Smooth muscle cell (in vitro differentiated cells): ENCODE results near the gene ATXN1. TPM values are rescaled to one million over a fixed set of nuclear protein-coding genes. Genes with fewer than 3 reads are reported as not detected.

Experiments used
- DNase-seq: peaks from one replicate; lab custom pipeline; 2025; ENCODE audit not compliant: unreplicated experiment; lab: John Stamatoyannopoulos, UW
- H2AFZ ChIP-seq: fragments of 200-600 bp; sonication (generic); 2 replicates; pipeline ENCODE4 v1.6.0; 2016; ENCODE audit warnings: antibody characterized with exemption, low read depth, mild to moderate bottlenecking
- H3F3A ChIP-seq: fragments of 200-600 bp; sonication (generic); 2 replicates; pipeline ENCODE4 v1.6.0; 2017; ENCODE audit warnings: antibody characterized with exemption, low read depth
- H3K27ac ChIP-seq: fragments of 200-600 bp; sonication (generic); 2 replicates; pipeline ENCODE4 v1.5.1; 2016; ENCODE audit warnings: low read depth, mild to moderate bottlenecking
- H3K27me3 ChIP-seq: fragments of 200-600 bp; sonication (generic); 2 replicates; pipeline ENCODE4 v1.6.1; 2016; ENCODE audit warnings: low read depth, mild to moderate bottlenecking
- H3K36me3 ChIP-seq: fragments of 200-600 bp; sonication (generic); 2 replicates; pipeline ENCODE4 v1.5.1; 2016; ENCODE audit warnings: low read depth
- H3K4me1 ChIP-seq: fragments of 200-600 bp; sonication (generic); 2 replicates; pipeline ENCODE4 v1.5.1; 2016; ENCODE audit warnings: low read depth
- H3K4me2 ChIP-seq: fragments of 200-600 bp; sonication (generic); 2 replicates; pipeline ENCODE4 v1.6.0; 2016; ENCODE audit warnings: mild to moderate bottlenecking
- H3K4me3 ChIP-seq: fragments of 200-600 bp; sonication (generic); 2 replicates; pipeline ENCODE4 v1.5.1; 2016; ENCODE audit warnings: mild to moderate bottlenecking
- H3K79me2 ChIP-seq: fragments of 200-600 bp; sonication (generic); 2 replicates; pipeline ENCODE4 v1.6.0; 2016; ENCODE audit warnings: low read depth, mild to moderate bottlenecking
- H3K9ac ChIP-seq: fragments of 200-600 bp; sonication (generic); 2 replicates; pipeline ENCODE4 v1.6.0; 2016; ENCODE audit warnings: low read depth
- H3K9me3 ChIP-seq: fragments of 200-600 bp; sonication (generic); replicated peaks from 2 replicates; pipeline ENCODE4 v1.5.1; 2016; ENCODE audit warnings: low read depth
- H4K20me1 ChIP-seq: fragments of 200-600 bp; sonication (generic); 2 replicates; pipeline ENCODE4 v1.6.0; 2016; ENCODE audit warnings: low read depth
- CTCF ChIP-seq: fragments of 200-600 bp; sonication (generic); IDR thresholded peaks from 2 replicates; pipeline ENCODE4 v1.5.1; 2017; ENCODE audit warnings: borderline replicate concordance, mild to moderate bottlenecking, antibody characterized with exemption; ENCODE audit not compliant: insufficient read depth, poor library complexity, severe bottlenecking
- WGBS: methylation state at CpG from one replicate; pipeline ENCODE4 v1.1.7; 2016; ENCODE audit warnings: low lambda C conversion rate; 5-methylcytosine and 5-hydroxymethylcytosine counted together
- polyA plus RNA-seq: library from polyadenylated mRNA; unstranded; fragments of >200 nt; fragmentation: Nextera tagmentation; extraction: Ambion mirVana; gene quantifications from 2 replicates; pipeline ENCODE4 v1.2.1, GENCODE V29; 2016
- total RNA-seq: library from RNA; depleted of rRNA; stranded (reverse); fragments of >200 nt; gene quantifications from 2 replicates; pipeline ENCODE4 v1.2.3, GENCODE V29; 2014

ATXN1 gene
- total and polyA plus RNA-seq, 2 experiments from 2014 or later, result 17.9 to 40.6 TPM

DNA sequence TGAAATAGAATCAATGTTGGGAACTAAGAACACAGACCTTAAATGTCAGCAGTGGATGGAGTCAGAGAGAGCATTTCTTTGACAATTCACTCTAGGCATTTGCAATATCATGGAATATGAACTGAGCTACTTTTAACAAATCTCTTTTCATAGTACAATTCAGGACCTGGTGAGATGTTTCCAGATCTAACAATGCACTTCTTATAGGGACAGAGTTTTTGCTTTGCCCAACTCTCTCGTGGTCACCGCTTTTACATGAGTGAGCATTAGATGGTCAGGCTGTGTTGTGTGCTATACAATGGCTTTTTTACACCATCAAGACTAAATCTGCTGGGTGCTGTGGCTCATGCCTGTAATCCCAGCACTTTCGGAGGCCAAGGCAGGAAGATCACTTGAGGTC lies 233.6 kb downstream of the ATXN1 start:
- Histone ChIP-seq H3K9me3 (no peaks in the 10 kb centered on the region), H3K27me3 (no peaks in the 10 kb centered on the region), H3K4me2 (no peak overlapping the region), H3F3A (peaks cover 18% of the 10 kb centered on the region), H3K27ac (no peak overlapping the region), H3K4me1 (no peaks in the 10 kb centered on the region), H2AFZ (no peak overlapping the region), H3K4me3 (no peak overlapping the region), H3K36me3 (no peaks in the 10 kb centered on the region), H3K79me2 (no peaks in the 10 kb centered on the region), H3K9ac (no peak overlapping the region), H4K20me1 (peaks cover 59% of the 10 kb centered on the region)
- WGBS, result 79% methylated on average over 3 of the region's 3 CpGs
- no peak for DNase-seq
- no peak for TF ChIP-seq CTCF

DNA sequence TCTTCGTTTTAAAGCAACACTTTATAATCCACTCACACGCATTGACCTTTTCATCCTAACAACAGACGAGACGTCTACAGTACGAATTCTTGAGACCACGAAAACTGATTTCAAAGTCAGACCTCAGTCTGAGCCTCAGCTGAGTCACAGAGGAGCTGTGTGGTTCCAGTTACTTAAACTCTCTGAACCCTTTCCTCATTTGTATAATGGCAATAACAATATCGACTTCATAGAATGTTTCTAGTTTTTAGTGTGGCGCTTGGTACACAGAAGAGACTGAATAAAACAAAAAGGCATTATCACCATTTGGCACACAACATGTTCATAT lies 236.9 kb downstream of the ATXN1 start:
- 22% methylated on average over 8 of the region's 8 CpGs for WGBS
- peaks cover 54% of the 10 kb centered on the region for H4K20me1 ChIP-seq
- no peaks in the 10 kb centered on the region for H3K27me3 ChIP-seq
- peaks cover 18% of the 10 kb centered on the region for H3F3A ChIP-seq
- H3K36me3 ChIP-seq, result peaks cover 4% of the 10 kb centered on the region
- peak overlapping the region; percentile 86 for H3K9ac ChIP-seq
- H3K9me3 ChIP-seq, result no peaks in the 10 kb centered on the region
- H3K4me1 ChIP-seq, result peaks cover 2% of the 10 kb centered on the region
- TF ChIP-seq CTCF, result no peak
- H3K4me2 ChIP-seq, result peak overlapping the region; percentile 55
- peaks cover 6% of the 10 kb centered on the region for H3K79me2 ChIP-seq
- DNase-seq, result no peak
- no peak overlapping the region for H2AFZ ChIP-seq
- H3K27ac ChIP-seq, result peak overlapping the region; percentile 96
- no peak overlapping the region for H3K4me3 ChIP-seq

DNA sequence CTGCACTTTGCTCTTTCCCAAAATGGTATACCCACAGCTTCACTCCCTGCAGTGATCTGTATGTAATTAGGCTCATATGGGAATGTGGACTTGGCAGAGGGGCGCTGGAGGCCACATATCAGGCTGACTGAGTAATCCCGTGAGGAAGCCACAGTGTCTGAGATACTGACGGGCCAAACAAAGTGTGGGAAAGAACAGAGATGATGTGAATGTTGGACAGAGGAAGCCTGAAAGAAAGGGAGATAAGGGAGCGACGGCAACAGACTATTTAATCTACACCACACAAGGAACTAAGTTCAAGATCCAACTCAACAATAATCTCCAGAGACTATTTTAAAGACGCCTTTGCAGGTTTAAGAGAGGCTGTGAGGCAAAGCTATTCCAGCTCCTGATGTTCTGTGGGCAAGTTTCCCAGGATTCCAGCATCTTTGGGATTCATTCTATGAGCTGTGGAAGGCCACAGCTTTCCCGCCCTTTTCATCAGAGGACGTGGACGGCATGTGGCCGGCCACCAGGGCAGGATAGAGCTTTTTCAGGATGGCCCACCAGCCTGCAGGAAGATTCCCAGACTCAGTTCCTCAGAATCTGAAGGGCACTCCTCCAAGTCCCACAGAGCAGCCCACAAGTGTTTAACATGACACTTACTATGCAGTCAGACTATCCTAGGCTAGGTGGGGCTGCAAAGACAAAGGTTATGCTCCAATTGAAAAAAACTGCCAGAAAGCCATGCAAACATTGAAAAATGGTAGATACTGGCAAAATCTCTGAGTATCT lies 237.5 kb downstream of the ATXN1 start:
- WGBS, result 24% methylated on average over 10 of the region's 10 CpGs
- TF ChIP-seq CTCF, result no peak
- Histone ChIP-seq H4K20me1 (peaks cover 58% of the 10 kb centered on the region), H3K4me2 (peak overlapping the region; percentile 55), H3K27me3 (no peaks in the 10 kb centered on the region), H3K27ac (peak overlapping the region; percentile 96), H3K9me3 (no peaks in the 10 kb centered on the region), H3K36me3 (peaks cover 4% of the 10 kb centered on the region), H3K4me1 (peaks cover 2% of the 10 kb centered on the region), H3K9ac (peak overlapping the region; percentile 86), H3K79me2 (peaks cover 7% of the 10 kb centered on the region), H3K4me3 (no peak overlapping the region), H2AFZ (no peak overlapping the region), H3F3A (peaks cover 18% of the 10 kb centered on the region)
- DNase-seq, result no peak

- H3K4me1 ChIP-seq, result peaks cover 2% of the 10 kb centered on the region
- peaks cover 18% of the 10 kb centered on the region for H3F3A ChIP-seq
- no peak overlapping the region for H3K4me3 ChIP-seq
- no peak overlapping the region for H2AFZ ChIP-seq
- H3K27me3 ChIP-seq, result no peaks in the 10 kb centered on the region
- H3K9me3 ChIP-seq, result no peaks in the 10 kb centered on the region
- H3K79me2 ChIP-seq, result peaks cover 12% of the 10 kb centered on the region
- no peak for DNase-seq
- no peak overlapping the region for H3K4me2 ChIP-seq
- TF ChIP-seq CTCF, result no peak
- 100% methylated on average over 6 of the region's 6 CpGs for WGBS
- peaks cover 4% of the 10 kb centered on the region for H3K36me3 ChIP-seq
- H3K9ac ChIP-seq, result no peak overlapping the region
- H3K27ac ChIP-seq, result peak overlapping the region; percentile 96
- peaks cover 63% of the 10 kb centered on the region for H4K20me1 ChIP-seq
These were observed 238.3 kb downstream of the ATXN1 start for GRCh38 chr6:16522937-16523336.
